ENCODE data around the gene CDX1.

- TF ChIP-seq CTCF (IDR thresholded peaks at IDR 0.05) (no peak), POLR2A (IDR thresholded peaks at IDR 0.05) (no peak)
Observed at GRCh38 chr5:150192462-150192861, 25.9 kb downstream of the CDX1 start.

Data from adrenal gland (tissue), 5 donors.